ENCODE measurements around the gene PTPRG.

PTPRG gene

GRCh38 chr3:62277450-62277849 lies 716.1 kb downstream of the PTPRG start:
- Histone ChIP-seq H3K79me1 (ENCODE audit: low read length) (no peaks in the 10 kb centered on the region), H3K23ac (ENCODE audit: low read length) (no peak overlapping the region), H4K8ac (ENCODE audit: low read depth, low read length) (no peak overlapping the region), H3K14ac (ENCODE audit: low read length) (no peak overlapping the region), H3K4me3 (ENCODE audit: low read depth, low read length) (no peak overlapping the region), H2BK120ac (ENCODE audit: insufficient read depth, low read length, poor library complexity) (no peak overlapping the region), H3K27me3 (ENCODE audit: insufficient read depth, low read length) (no peaks in the 10 kb centered on the region), H3K79me2 (ENCODE audit: control insufficient read depth, insufficient read depth, low read length, poor library complexity) (no peaks in the 10 kb centered on the region), H4K91ac (ENCODE audit: low read depth, low read length) (no peak overlapping the region), H3K4me1 (ENCODE audit: control insufficient read depth in 1 of 2, insufficient read depth in 2 of 2, low read length in 2 of 2) (no peaks in the 10 kb centered on the region), H3K4ac (ENCODE audit: low read depth, low read length) (no peak overlapping the region), H3K18ac (ENCODE audit: low read length) (no peak overlapping the region), H2AFZ (ENCODE audit: insufficient read depth, low read length, poor library complexity) (no peak overlapping the region), H3K9ac (ENCODE audit: low read length) (no peak overlapping the region), H2BK12ac (ENCODE audit: low read length) (no peak overlapping the region), H3K9me3 (ENCODE audit: insufficient read depth, low read depth, low read length) (no peaks in the 10 kb centered on the region), H3K4me2 (ENCODE audit: low read length) (no peak overlapping the region), H3K36me3 (ENCODE audit: control insufficient read depth in 1 of 2, insufficient read depth in 2 of 2, low read length in 2 of 2) (no peaks in the 10 kb centered on the region), H3K27ac (ENCODE audit: low read depth, low read length) (no peak overlapping the region), H4K12ac (ENCODE audit: low read depth, low read length) (no peak overlapping the region), H2BK5ac (ENCODE audit: low read depth, low read length, poor library complexity) (no peak overlapping the region), H2AK5ac (ENCODE audit: low read length) (no peak overlapping the region)
- no peak for DNase-seq
- WGBS (ENCODE audit: extremely low coverage, insufficient coverage, insufficient read length), result no CpG with 5 or more reads among the region's 3 CpGs

- Histone ChIP-seq H3K4me2 (ENCODE audit: low read length) (no peak overlapping the region), H3K79me2 (ENCODE audit: control insufficient read depth, insufficient read depth, low read length, poor library complexity) (no peaks in the 10 kb centered on the region), H2BK5ac (ENCODE audit: low read depth, low read length, poor library complexity) (no peak overlapping the region), H4K91ac (ENCODE audit: low read depth, low read length) (no peak overlapping the region), H3K4ac (ENCODE audit: low read depth, low read length) (no peak overlapping the region), H4K8ac (ENCODE audit: low read depth, low read length) (no peak overlapping the region), H3K27ac (ENCODE audit: low read depth, low read length) (no peak overlapping the region), H4K12ac (ENCODE audit: low read depth, low read length) (no peak overlapping the region), H2BK12ac (ENCODE audit: low read length) (no peak overlapping the region), H3K9me3 (ENCODE audit: insufficient read depth, low read depth, low read length) (no peaks in the 10 kb centered on the region), H3K4me1 (ENCODE audit: control insufficient read depth in 1 of 2, insufficient read depth in 2 of 2, low read length in 2 of 2) (no peaks in the 10 kb centered on the region), H3K36me3 (ENCODE audit: control insufficient read depth in 1 of 2, insufficient read depth in 2 of 2, low read length in 2 of 2) (no peaks in the 10 kb centered on the region), H3K18ac (ENCODE audit: low read length) (no peak overlapping the region), H2AFZ (ENCODE audit: insufficient read depth, low read length, poor library complexity) (no peak overlapping the region), H3K9ac (ENCODE audit: low read length) (no peak overlapping the region), H2BK120ac (ENCODE audit: insufficient read depth, low read length, poor library complexity) (no peak overlapping the region), H3K14ac (ENCODE audit: low read length) (no peak overlapping the region), H2AK5ac (ENCODE audit: low read length) (no peak overlapping the region), H3K23ac (ENCODE audit: low read length) (no peak overlapping the region), H3K79me1 (ENCODE audit: low read length) (no peaks in the 10 kb centered on the region), H3K27me3 (ENCODE audit: insufficient read depth, low read length) (no peaks in the 10 kb centered on the region), H3K4me3 (ENCODE audit: low read depth, low read length) (no peak overlapping the region)
- no peak for DNase-seq
Observed at GRCh38 chr3:62277986-62278385, 716.6 kb downstream of the PTPRG start.

- Histone ChIP-seq H3K27me3 (ENCODE audit: insufficient read depth, low read length) (no peaks in the 10 kb centered on the region), H3K79me1 (ENCODE audit: low read length) (no peaks in the 10 kb centered on the region), H3K79me2 (ENCODE audit: control insufficient read depth, insufficient read depth, low read length, poor library complexity) (no peaks in the 10 kb centered on the region), H2BK120ac (ENCODE audit: insufficient read depth, low read length, poor library complexity) (no peak overlapping the region), H3K27ac (ENCODE audit: low read depth, low read length) (no peak overlapping the region), H2BK5ac (ENCODE audit: low read depth, low read length, poor library complexity) (no peak overlapping the region), H3K4ac (ENCODE audit: low read depth, low read length) (no peak overlapping the region), H2AFZ (ENCODE audit: insufficient read depth, low read length, poor library complexity) (no peak overlapping the region), H3K4me1 (ENCODE audit: control insufficient read depth in 1 of 2, insufficient read depth in 2 of 2, low read length in 2 of 2) (no peaks in the 10 kb centered on the region), H2BK12ac (ENCODE audit: low read length) (no peak overlapping the region), H4K12ac (ENCODE audit: low read depth, low read length) (no peak overlapping the region), H3K4me3 (ENCODE audit: low read depth, low read length) (no peak overlapping the region), H2AK5ac (ENCODE audit: low read length) (no peak overlapping the region), H3K36me3 (ENCODE audit: control insufficient read depth in 1 of 2, insufficient read depth in 2 of 2, low read length in 2 of 2) (no peaks in the 10 kb centered on the region), H3K18ac (ENCODE audit: low read length) (no peak overlapping the region), H3K23ac (ENCODE audit: low read length) (no peak overlapping the region), H3K9me3 (ENCODE audit: insufficient read depth, low read depth, low read length) (no peaks in the 10 kb centered on the region), H3K14ac (ENCODE audit: low read length) (no peak overlapping the region), H3K4me2 (ENCODE audit: low read length) (no peak overlapping the region), H4K91ac (ENCODE audit: low read depth, low read length) (no peak overlapping the region), H4K8ac (ENCODE audit: low read depth, low read length) (no peak overlapping the region), H3K9ac (ENCODE audit: low read length) (no peak overlapping the region)
- no peak for DNase-seq
- no CpG with 5 or more reads among the region's 1 CpG for WGBS (ENCODE audit: extremely low coverage, insufficient coverage, insufficient read length)
Observed at GRCh38 chr3:62281726-62282125, 720.4 kb downstream of the PTPRG start.

- DNase-seq, result no peak
- Histone ChIP-seq H3K27ac (ENCODE audit: low read depth, low read length) (no peak overlapping the region), H3K18ac (ENCODE audit: low read length) (no peak overlapping the region), H2BK12ac (ENCODE audit: low read length) (no peak overlapping the region), H2BK120ac (ENCODE audit: insufficient read depth, low read length, poor library complexity) (no peak overlapping the region), H3K79me1 (ENCODE audit: low read length) (no peaks in the 10 kb centered on the region), H2BK5ac (ENCODE audit: low read depth, low read length, poor library complexity) (no peak overlapping the region), H3K9ac (ENCODE audit: low read length) (no peak overlapping the region), H3K4ac (ENCODE audit: low read depth, low read length) (no peak overlapping the region), H2AK5ac (ENCODE audit: low read length) (no peak overlapping the region), H4K91ac (ENCODE audit: low read depth, low read length) (no peak overlapping the region), H4K12ac (ENCODE audit: low read depth, low read length) (no peak overlapping the region), H2AFZ (ENCODE audit: insufficient read depth, low read length, poor library complexity) (no peak overlapping the region), H3K4me1 (ENCODE audit: control insufficient read depth in 1 of 2, insufficient read depth in 2 of 2, low read length in 2 of 2) (no peaks in the 10 kb centered on the region), H4K8ac (ENCODE audit: low read depth, low read length) (no peak overlapping the region), H3K14ac (ENCODE audit: low read length) (no peak overlapping the region), H3K4me3 (ENCODE audit: low read depth, low read length) (no peak overlapping the region), H3K36me3 (ENCODE audit: control insufficient read depth in 1 of 2, insufficient read depth in 2 of 2, low read length in 2 of 2) (no peaks in the 10 kb centered on the region), H3K27me3 (ENCODE audit: insufficient read depth, low read length) (no peaks in the 10 kb centered on the region), H3K4me2 (ENCODE audit: low read length) (no peak overlapping the region), H3K79me2 (ENCODE audit: control insufficient read depth, insufficient read depth, low read length, poor library complexity) (no peaks in the 10 kb centered on the region), H3K9me3 (ENCODE audit: insufficient read depth, low read depth, low read length) (no peaks in the 10 kb centered on the region), H3K23ac (ENCODE audit: low read length) (no peak overlapping the region)
- no CpG with 5 or more reads among the region's 2 CpGs for WGBS (ENCODE audit: extremely low coverage, insufficient coverage, insufficient read length)
Observed at GRCh38 chr3:62284442-62284841, 723.1 kb downstream of the PTPRG start.
